Activated CD4-positive, alpha-beta memory T cell treated with anti-CD3 and anti-CD28 coated beads for 36 hours (primary cell): ENCODE data around the gene FAM3D. TPM values are rescaled to one million over a fixed set of nuclear protein-coding genes. Genes with fewer than 3 reads are reported as not detected.
"Not testable (repeated sequence)": the region's sequence is repeated elsewhere in the genome, so short reads cannot be mapped to it uniquely, and the experiment has no call there.

Source experiments
- CTCF ChIA-PET: fragments of 350-600 bp; sonication (Branson Sonifier 250); formaldehyde crosslinking; loops from one replicate; lab custom pipeline; 2021; ENCODE audit warnings: antibody characterized with exemption, inconsistent platforms; lab: Charles Lee
- POLR2A ChIA-PET: fragments of 350-600 bp; sonication (Branson Sonifier 250); formaldehyde crosslinking; loops from one replicate; lab custom pipeline; 2021; ENCODE audit warnings: antibody characterized with exemption; lab: Charles Lee
- DNase-seq: peaks from one replicate; pipeline ENCODE4 v3.0.0-alpha.2; 2020
- H3K27ac Mint-ChIP-seq: one replicate; pipeline ENCODE4 v1.8.0; 2021; ENCODE audit warnings: mixed read lengths
- H3K27me3 Mint-ChIP-seq: one replicate; pipeline ENCODE4 v1.8.0; 2021; ENCODE audit warnings: mixed read lengths
- H3K36me3 Mint-ChIP-seq: one replicate; pipeline ENCODE4 v1.8.0; 2021; ENCODE audit warnings: mixed read lengths
- H3K4me1 Mint-ChIP-seq: one replicate; pipeline ENCODE4 v1.8.0; 2021; ENCODE audit warnings: low read depth, mixed read lengths
- H3K4me3 Mint-ChIP-seq: one replicate; pipeline ENCODE4 v1.8.0; 2021; ENCODE audit warnings: mild to moderate bottlenecking, mixed read lengths
- H3K9me3 Mint-ChIP-seq: one replicate; pipeline ENCODE4 v1.8.0; 2021; ENCODE audit warnings: mixed read lengths
- intact Hi-C: fragments of 100-400 bp; cut with micrococcal nuclease; formaldehyde crosslinking; loops from one replicate; pipeline ENCODE4 v1.15.1; 2023
- total RNA-seq, 2 experiments: library from RNA; stranded (reverse); gene quantifications; one replicate each; pipeline ENCODE4 v1.2.3, GENCODE V29; 2021

Gene FAM3D
- total RNA-seq, 2 experiments from 2014 or later: not detected

- ChIA-PET CTCF (no interaction called here), POLR2A (no interaction called here)
- Mint-ChIP-seq H3K36me3 (peaks cover 2% of the 10 kb centered on the region), H3K4me1 (no peaks in the 10 kb centered on the region), H3K27me3 (no peaks in the 10 kb centered on the region), H3K27ac (no peak overlapping the region), H3K9me3 (peaks cover 8% of the 10 kb centered on the region), H3K4me3 (no peak overlapping the region)
- no peak for DNase-seq
- intact Hi-C loops: no loop called here
These were observed 29.5 kb upstream of the FAM3D start for GRCh38 chr3:58696093-58696492.

- H3K27me3 Mint-ChIP-seq, H3K27ac Mint-ChIP-seq, intact Hi-C loops, DNase-seq, CTCF ChIA-PET, H3K36me3 Mint-ChIP-seq, H3K4me3 Mint-ChIP-seq, POLR2A ChIA-PET, H3K4me1 Mint-ChIP-seq: not testable (repeated sequence)
- peaks cover 11% of the 10 kb centered on the region for H3K9me3 Mint-ChIP-seq
These were observed 28.7 kb upstream of the FAM3D start for GRCh38 chr3:58695284-58695683.

GRCh38 chr3:58693940-58694850 is 27.6 kb upstream of the FAM3D start:
- intact Hi-C loops: no loop called here
- Mint-ChIP-seq H3K4me3 (no peak overlapping the region), H3K27ac (no peak overlapping the region), H3K36me3 (peaks cover 2% of the 10 kb centered on the region), H3K4me1 (no peaks in the 10 kb centered on the region), H3K9me3 (peaks cover 11% of the 10 kb centered on the region), H3K27me3 (no peaks in the 10 kb centered on the region)
- POLR2A ChIA-PET: interaction anchor here (0.6 kb wide), 1 partner anchor 11 kb away, joined by 3 read pairs; no protein-coding TSS in a partner anchor
- DNase-seq: no peak
- CTCF ChIA-PET: interaction anchor here (0.6 kb wide), 1 partner anchor 641 kb away, joined by 3 read pairs; no protein-coding TSS in a partner anchor

GRCh38 chr3:58692484-58692883 is 25.9 kb upstream of the FAM3D start:
- Mint-ChIP-seq H3K4me1 (no peaks in the 10 kb centered on the region), H3K27ac (no peak overlapping the region), H3K27me3 (peaks cover 6% of the 10 kb centered on the region), H3K9me3 (peaks cover 11% of the 10 kb centered on the region), H3K4me3 (no peak overlapping the region), H3K36me3 (peaks cover 2% of the 10 kb centered on the region)
- CTCF ChIA-PET: no interaction called here
- DNase-seq: no peak
- intact Hi-C loops: no loop called here
- POLR2A ChIA-PET: no interaction called here

- Mint-ChIP-seq H3K36me3 (peaks cover 2% of the 10 kb centered on the region), H3K27me3 (peaks cover 6% of the 10 kb centered on the region), H3K4me3 (no peak overlapping the region), H3K27ac (no peak overlapping the region), H3K9me3 (peaks cover 11% of the 10 kb centered on the region), H3K4me1 (no peaks in the 10 kb centered on the region)
- CTCF ChIA-PET: no interaction called here
- intact Hi-C loops: no loop called here
- POLR2A ChIA-PET: no interaction called here
- no peak for DNase-seq
These were observed 25.4 kb upstream of the FAM3D start for GRCh38 chr3:58691997-58692396.

GRCh38 chr3:58690490-58690889 is 23.9 kb upstream of the FAM3D start:
- DNase-seq: no peak
- H3K4me1 Mint-ChIP-seq: no peaks in the 10 kb centered on the region
- peaks cover 2% of the 10 kb centered on the region for H3K36me3 Mint-ChIP-seq
- ChIA-PET CTCF (no interaction called here), POLR2A (interaction anchor here (0.6 kb wide), 1 partner anchor 1097 kb away, joined by 3 read pairs; no protein-coding TSS in a partner anchor)
- H3K9me3 Mint-ChIP-seq: peaks cover 11% of the 10 kb centered on the region
- no peak overlapping the region for H3K27ac Mint-ChIP-seq
- peaks cover 6% of the 10 kb centered on the region for H3K27me3 Mint-ChIP-seq
- H3K4me3 Mint-ChIP-seq: no peak overlapping the region
- intact Hi-C loops: no loop called here

- Mint-ChIP-seq H3K9me3 (peaks cover 11% of the 10 kb centered on the region), H3K4me1 (no peaks in the 10 kb centered on the region), H3K27ac (no peak overlapping the region), H3K4me3 (no peak overlapping the region), H3K36me3 (peaks cover 2% of the 10 kb centered on the region), H3K27me3 (peaks cover 6% of the 10 kb centered on the region)
- DNase-seq: no peak
- ChIA-PET CTCF (no interaction called here), POLR2A (no interaction called here)
- intact Hi-C loops: no loop called here
These were observed 22.0 kb upstream of the FAM3D start for GRCh38 chr3:58688574-58688973.

- H3K4me1 Mint-ChIP-seq: peaks cover 7% of the 10 kb centered on the region
- peaks cover 10% of the 10 kb centered on the region for H3K9me3 Mint-ChIP-seq
- POLR2A ChIA-PET: no interaction called here
- H3K27ac Mint-ChIP-seq: no peak overlapping the region
- peaks cover 11% of the 10 kb centered on the region for H3K27me3 Mint-ChIP-seq
- no peak overlapping the region for H3K4me3 Mint-ChIP-seq
- CTCF ChIA-PET: no interaction called here
- no peak for DNase-seq
- intact Hi-C loops: no loop called here
- H3K36me3 Mint-ChIP-seq: peaks cover 1% of the 10 kb centered on the region
These were observed 20.3 kb upstream of the FAM3D start for GRCh38 chr3:58686847-58687246.

- Mint-ChIP-seq H3K4me3 (no peak overlapping the region), H3K27ac (no peak overlapping the region), H3K4me1 (peaks cover 7% of the 10 kb centered on the region), H3K36me3 (no peaks in the 10 kb centered on the region), H3K9me3 (no peaks in the 10 kb centered on the region), H3K27me3 (peaks cover 11% of the 10 kb centered on the region)
- POLR2A ChIA-PET: no interaction called here
- CTCF ChIA-PET: no interaction called here
- no peak for DNase-seq
- intact Hi-C loops: no loop called here
These were observed 19.1 kb upstream of the FAM3D start for GRCh38 chr3:58685641-58686040.

GRCh38 chr3:58683466-58683865 is 16.9 kb upstream of the FAM3D start:
- no peaks in the 10 kb centered on the region for H3K36me3 Mint-ChIP-seq
- H3K9me3 Mint-ChIP-seq: no peaks in the 10 kb centered on the region
- peaks cover 7% of the 10 kb centered on the region for H3K4me1 Mint-ChIP-seq
- no peak overlapping the region for H3K4me3 Mint-ChIP-seq
- POLR2A ChIA-PET: interaction anchor here (1.1 kb wide), 1 partner anchor 11 kb away, joined by 3 read pairs; no protein-coding TSS in a partner anchor
- DNase-seq: peak; percentile 50
- H3K27ac Mint-ChIP-seq: no peak overlapping the region
- peaks cover 16% of the 10 kb centered on the region for H3K27me3 Mint-ChIP-seq
- intact Hi-C loops: no loop called here
- CTCF ChIA-PET: no interaction called here

GRCh38 chr3:58683001-58683458 is 16.5 kb upstream of the FAM3D start:
- no peak overlapping the region for H3K27ac Mint-ChIP-seq
- H3K27me3 Mint-ChIP-seq: peaks cover 18% of the 10 kb centered on the region
- peaks cover 7% of the 10 kb centered on the region for H3K4me1 Mint-ChIP-seq
- no peaks in the 10 kb centered on the region for H3K9me3 Mint-ChIP-seq
- ChIA-PET POLR2A (interaction anchor here (1.1 kb wide), 1 partner anchor 11 kb away, joined by 3 read pairs; no protein-coding TSS in a partner anchor), CTCF (no interaction called here)
- H3K4me3 Mint-ChIP-seq: no peak overlapping the region
- no peaks in the 10 kb centered on the region for H3K36me3 Mint-ChIP-seq
- intact Hi-C loops: no loop called here
- DNase-seq: no peak

- intact Hi-C loops: no loop called here
- H3K4me3 Mint-ChIP-seq: no peak overlapping the region
- peaks cover 7% of the 10 kb centered on the region for H3K4me1 Mint-ChIP-seq
- no peak for DNase-seq
- H3K9me3 Mint-ChIP-seq: no peaks in the 10 kb centered on the region
- H3K27me3 Mint-ChIP-seq: peaks cover 27% of the 10 kb centered on the region
- H3K36me3 Mint-ChIP-seq: no peaks in the 10 kb centered on the region
- CTCF ChIA-PET: no interaction called here
- POLR2A ChIA-PET: no interaction called here
- H3K27ac Mint-ChIP-seq: no peak overlapping the region
These were observed 15.3 kb upstream of the FAM3D start for GRCh38 chr3:58681863-58682262.
